Fibroblast of pulmonary artery (primary cell): ENCODE data around the gene WNT11.

ENCODE experiments used
- DNase-seq: peaks from one replicate; pipeline ENCODE4 v3.0.0-alpha.2; 2010; ENCODE audit warnings: low read depth
- H3K4me3 ChIP-seq: replicated peaks from 2 replicates; pipeline ENCODE4 v1.5.1; 2011; ENCODE audit warnings: low read depth, mild to moderate bottlenecking, control low read depth, low read length, moderate library complexity
- CTCF ChIP-seq: IDR thresholded peaks from 2 replicates; pipeline ENCODE4 v1.5.1; 2011; ENCODE audit warnings: mild to moderate bottlenecking, control low read depth, low read length, inconsistent platforms; ENCODE audit errors: missing control alignments

WNT11 gene

GRCh38 chr11:76219243-76219642 lies 12.9 kb upstream of the WNT11 start:
- H3K4me3 ChIP-seq = no peak overlapping the region
- DNase-seq = no peak

DNA sequence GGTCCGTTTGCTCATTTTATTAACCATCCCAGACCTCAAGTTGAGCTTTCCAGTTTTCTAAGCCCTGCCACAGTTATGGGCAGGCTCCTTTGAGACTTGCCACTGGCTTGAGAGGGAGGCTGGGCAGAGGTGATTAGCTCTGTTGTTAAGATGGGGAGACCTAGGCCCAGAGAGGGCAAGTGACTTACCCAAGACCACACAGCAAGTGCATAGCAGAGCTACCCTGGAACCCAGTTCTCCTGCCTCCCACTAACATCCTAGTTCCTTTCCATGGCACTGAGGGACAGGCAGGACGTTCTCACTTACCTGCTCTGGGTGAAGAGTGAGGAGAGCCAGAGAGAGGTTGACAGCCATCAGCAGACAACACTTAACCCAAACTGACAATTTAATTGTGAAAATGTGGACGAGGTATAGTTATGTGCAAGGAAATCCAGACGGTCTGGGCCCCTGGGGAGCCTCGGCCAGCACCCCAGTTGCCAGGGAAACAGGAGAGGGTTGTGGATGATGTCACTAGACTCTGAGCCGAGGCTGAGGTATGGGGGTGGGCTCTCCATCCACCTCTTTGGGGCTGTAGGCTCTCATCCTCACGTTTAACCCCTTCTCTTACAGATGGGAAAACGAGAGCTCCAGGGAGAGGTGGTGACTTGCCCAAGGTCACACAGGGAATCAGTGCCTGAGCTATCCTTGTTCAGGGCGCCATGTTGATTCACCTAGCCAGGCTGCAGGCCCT lies 12.3 kb upstream of the WNT11 start:
- no peak for TF ChIP-seq CTCF
- H3K4me3 ChIP-seq = no peak overlapping the region
- no peak for DNase-seq

More at GRCh38 chr11:76219243-76219642, 12.9 kb upstream of the WNT11 start:
- no peak for TF ChIP-seq CTCF

GRCh38 chr11:76217653-76218160 lies 11.4 kb upstream of the WNT11 start:
- no peak overlapping the region for H3K4me3 ChIP-seq
- no peak for DNase-seq
- TF ChIP-seq CTCF = no peak

- TF ChIP-seq CTCF = no peak
- no peak overlapping the region for H3K4me3 ChIP-seq
- no peak for DNase-seq
These were observed 10.4 kb upstream of the WNT11 start for GRCh38 chr11:76216536-76217325.

GRCh38 chr11:76215941-76216340 lies 9.6 kb upstream of the WNT11 start:
- DNase-seq = no peak
- TF ChIP-seq CTCF = no peak

DNA sequence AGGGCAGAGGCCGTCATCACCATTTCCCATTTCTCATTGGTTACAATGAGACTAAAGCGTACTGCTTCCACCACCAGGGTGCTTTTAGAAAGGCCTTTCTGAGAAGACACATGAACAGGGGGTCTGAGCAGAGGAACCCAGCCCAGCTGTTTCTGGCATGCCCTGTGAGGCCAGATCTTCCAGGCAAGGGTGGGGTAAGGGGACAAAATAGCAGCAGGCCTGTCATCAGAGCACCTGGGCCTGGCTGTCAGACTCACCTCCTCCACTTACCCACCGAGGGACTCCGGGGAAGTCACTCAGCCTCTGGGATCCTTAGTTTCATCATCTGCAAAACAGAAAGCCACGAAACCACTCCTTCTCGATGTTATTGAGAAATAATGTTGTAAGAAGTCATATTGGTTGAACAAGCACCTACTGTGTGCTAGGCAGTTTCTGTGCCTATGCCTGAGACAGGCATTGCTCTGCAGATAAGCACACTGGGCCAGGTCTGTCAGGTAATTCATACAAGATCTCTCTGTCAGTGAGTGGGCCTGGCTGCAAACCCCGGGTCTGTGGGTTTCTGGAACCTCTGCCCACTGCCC lies 8.8 kb upstream of the WNT11 start:
- no peak for DNase-seq
- TF ChIP-seq CTCF = no peak
- no peak overlapping the region for H3K4me3 ChIP-seq

More at GRCh38 chr11:76215941-76216340, 9.6 kb upstream of the WNT11 start:
- H3K4me3 ChIP-seq = no peak overlapping the region
